GM12801 (cell line): ENCODE data around the gene PI4KA.

Experiments used
- TF ChIP-seq, protein P1 (sequence below): IDR thresholded peaks from one replicate; pipeline ENCODE4 v1.5.1; 2011; ENCODE audit warnings: control low read depth; ENCODE audit not compliant: insufficient read length; ENCODE audit errors: extremely low read depth

The PI4KA gene

DNA sequence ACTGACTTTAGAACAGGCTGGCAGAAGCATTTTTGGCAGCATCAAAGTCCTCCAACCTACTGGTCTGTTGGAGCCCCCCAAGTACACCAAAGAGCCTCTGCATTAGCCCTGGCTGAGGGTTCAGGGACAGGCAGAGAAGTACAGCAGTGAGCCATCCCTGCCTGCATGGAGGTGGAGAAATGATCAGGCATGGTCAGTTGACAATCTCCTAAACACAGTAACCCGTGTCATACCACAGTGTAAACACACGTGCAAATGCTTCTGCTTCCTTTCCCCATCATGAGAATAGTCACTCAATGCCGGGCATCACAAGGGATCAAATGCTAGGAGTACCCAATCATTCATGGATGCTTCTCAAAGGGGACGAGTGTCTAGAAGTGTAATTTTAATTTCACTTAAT lies 76.5 kb downstream of the PI4KA start:
- TF ChIP-seq, protein P1, sequence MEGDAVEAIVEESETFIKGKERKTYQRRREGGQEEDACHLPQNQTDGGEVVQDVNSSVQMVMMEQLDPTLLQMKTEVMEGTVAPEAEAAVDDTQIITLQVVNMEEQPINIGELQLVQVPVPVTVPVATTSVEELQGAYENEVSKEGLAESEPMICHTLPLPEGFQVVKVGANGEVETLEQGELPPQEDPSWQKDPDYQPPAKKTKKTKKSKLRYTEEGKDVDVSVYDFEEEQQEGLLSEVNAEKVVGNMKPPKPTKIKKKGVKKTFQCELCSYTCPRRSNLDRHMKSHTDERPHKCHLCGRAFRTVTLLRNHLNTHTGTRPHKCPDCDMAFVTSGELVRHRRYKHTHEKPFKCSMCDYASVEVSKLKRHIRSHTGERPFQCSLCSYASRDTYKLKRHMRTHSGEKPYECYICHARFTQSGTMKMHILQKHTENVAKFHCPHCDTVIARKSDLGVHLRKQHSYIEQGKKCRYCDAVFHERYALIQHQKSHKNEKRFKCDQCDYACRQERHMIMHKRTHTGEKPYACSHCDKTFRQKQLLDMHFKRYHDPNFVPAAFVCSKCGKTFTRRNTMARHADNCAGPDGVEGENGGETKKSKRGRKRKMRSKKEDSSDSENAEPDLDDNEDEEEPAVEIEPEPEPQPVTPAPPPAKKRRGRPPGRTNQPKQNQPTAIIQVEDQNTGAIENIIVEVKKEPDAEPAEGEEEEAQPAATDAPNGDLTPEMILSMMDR: no peak

DNA sequence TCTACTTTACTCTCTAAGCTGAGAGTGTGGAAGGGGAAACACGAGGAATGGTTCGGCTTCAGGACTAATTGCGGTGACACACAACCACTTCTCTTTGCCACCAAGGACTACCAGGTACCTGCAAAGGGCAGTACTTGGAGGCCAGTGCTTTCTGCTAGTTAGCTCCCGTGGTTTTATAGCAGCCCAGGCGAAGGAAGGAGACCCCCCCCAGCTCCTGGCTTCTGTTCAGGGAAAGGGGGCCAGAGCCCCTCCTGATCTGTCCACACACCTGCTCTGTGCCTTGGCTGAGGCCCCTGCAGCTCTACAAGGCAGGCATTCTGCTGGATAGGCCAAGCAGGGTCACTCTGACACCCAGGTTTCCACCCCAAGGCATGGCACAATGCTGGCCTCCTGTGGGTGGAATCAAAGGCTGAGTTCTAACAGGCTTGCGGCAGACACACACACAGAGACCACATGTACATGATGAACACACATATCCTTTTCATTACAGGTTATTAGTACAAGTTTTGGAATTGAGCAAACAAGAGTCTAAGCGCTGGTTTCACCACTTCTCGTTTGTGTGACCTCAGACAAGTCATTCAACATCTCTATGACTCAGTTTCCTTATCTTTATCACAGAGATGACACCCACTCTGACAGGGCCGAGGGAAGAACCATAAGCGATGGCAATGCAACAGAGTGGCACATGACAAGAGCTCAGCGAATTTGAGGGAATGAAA lies 77.2 kb downstream of the PI4KA start:
- TF ChIP-seq, protein P1: no peak

DNA sequence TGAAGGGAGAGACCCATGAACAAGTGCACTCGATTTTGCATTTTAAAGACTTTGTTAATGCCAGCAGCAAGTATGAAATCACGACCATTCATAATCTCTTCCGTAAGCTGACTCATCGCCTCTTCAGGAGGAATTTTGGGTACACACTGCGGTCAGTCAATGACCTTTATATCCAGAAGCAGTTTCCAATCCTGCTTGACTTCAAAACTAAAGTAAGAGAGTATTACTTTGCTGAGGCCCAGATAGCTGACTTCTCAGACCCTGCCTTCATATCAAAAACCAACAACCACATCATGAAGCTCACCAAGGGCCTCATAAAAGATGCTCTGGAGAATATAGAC lies 78.8 kb downstream of the PI4KA start:
- TF ChIP-seq, protein P1: no peak

DNA sequence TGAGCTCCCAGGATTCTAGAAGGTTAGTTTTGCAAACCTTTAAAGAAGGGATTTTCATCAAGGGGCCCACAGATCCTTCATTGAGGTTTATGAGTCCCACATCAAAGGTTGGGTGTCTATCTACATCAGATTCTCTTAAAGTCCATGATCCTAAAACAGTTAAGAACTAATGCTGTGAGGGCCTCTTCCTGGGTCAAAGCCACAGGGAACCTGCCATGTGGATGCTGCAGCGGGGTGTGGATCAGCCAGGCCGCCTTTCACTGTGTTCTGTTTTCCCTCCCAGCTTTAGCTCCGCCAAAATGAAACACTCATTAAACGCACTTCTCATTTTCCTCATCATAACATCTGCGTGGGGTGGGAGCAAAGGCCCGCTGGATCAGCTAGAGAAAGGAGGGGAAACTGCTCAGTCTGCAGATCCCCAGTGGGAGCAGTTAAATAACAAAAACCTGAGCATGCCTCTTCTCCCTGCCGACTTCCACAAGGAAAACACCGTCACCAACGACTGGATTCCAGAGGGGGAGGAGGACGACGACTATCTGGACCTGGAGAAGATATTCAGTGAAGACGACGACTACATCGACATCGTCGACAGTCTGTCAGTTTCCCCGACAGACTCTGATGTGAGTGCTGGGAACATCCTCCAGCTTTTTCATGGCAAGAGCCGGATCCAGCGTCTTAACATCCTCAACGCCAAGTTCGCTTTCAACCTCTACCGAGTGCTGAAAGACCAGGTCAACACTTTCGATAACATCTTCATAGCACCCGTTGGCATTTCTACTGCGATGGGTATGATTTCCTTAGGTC lies 79.4 kb downstream of the PI4KA start:
- TF ChIP-seq, protein P1: no peak

DNA sequence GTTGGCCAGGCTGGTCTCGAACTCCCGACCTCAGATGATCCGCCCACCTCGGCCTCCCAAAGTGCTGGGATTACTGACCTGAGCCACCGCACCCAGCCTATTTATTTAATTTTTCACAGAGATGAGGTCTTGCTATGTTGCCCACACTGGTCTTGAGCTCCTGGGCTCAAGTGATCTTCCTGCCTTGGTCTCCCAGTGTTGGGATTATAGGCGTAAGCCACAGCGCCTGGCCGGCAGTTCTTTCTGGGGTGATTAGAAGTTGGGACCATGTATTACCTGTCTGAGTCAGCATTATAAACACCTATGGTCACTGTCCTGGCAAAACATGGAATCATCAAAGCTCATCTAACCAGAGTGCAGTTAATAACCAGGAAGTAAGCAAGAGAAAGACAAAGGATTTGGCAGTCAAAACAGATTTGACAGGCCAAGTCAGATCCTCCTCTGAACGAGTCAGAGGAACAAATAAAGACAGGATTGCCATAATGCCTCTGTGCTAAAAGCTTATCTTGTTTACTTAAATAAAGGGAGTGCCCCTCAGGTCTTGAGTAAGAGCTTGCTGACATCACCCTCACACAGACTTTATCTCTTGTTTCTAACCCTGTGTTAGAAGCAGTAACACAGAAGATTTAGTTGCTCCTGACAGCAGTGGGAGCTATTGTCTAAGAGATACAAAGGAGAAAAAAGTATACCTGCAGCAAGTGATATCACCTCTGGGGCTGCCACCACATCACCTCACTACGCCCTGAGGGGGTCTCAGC lies 81.0 kb downstream of the PI4KA start:
- TF ChIP-seq, protein P1: no peak

DNA sequence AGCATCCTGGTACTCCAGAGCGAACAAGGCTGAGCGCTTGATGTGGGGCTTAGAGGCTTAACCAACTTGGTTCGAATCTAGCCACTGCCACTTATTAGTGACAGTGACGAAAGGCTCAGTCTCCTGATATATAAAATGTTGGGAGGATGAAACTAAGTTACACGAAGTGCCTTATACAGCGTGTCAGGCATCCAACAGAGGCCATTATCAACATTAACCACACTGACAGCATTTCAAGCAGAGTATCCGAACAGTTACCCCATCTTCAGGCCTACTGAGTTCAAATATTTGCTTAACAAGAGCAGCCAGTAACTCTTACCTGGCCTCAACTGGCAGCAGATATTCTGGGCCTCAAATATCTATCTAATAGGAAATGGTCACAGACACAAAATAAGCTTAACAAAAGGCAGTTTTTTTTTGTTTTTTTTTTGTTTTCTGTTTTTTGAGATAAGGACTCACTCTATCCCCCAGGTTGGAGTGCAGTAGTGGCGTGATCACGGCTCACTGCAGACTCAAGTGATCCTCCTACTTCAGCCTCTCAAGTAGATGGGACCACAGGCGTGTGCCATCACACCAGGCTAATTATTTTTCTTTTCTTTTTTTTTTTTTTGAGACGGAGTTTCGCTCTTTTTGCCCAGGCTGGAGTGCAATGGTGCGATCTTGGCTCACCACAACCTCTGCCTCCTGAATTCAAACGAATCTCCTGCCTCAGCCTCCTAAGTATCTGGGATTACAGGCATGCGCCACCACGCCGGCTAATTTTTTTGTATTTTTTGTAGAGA lies 81.8 kb downstream of the PI4KA start:
- TF ChIP-seq, protein P1: no peak
